Stimulated activated naive CD4-positive, alpha-beta T cell (primary cell): ENCODE results near the gene FOXD4L3.
"Not testable (repeated sequence)": the region's sequence is repeated elsewhere in the genome, so short reads cannot be mapped to it uniquely, and the experiment has no call there.

Source experiments
- DNase-seq, 6 experiments: peaks; one replicate each; lab custom pipeline; 2025; lab: John Stamatoyannopoulos, UW

The FOXD4L3 gene

GRCh38 chr9:68302567-68302966, at the start of gene FOXD4L3:
TSS of gene FOXD4L3 (plus strand) at chr9:68302867. CDS start at chr9:68302952, 85 bp downstream.
- DNase-seq: not testable (repeated sequence)

- DNase-seq: not testable (repeated sequence)
Observed at GRCh38 chr9:68281041-68281440, 21.6 kb upstream of the FOXD4L3 start.

DNA sequence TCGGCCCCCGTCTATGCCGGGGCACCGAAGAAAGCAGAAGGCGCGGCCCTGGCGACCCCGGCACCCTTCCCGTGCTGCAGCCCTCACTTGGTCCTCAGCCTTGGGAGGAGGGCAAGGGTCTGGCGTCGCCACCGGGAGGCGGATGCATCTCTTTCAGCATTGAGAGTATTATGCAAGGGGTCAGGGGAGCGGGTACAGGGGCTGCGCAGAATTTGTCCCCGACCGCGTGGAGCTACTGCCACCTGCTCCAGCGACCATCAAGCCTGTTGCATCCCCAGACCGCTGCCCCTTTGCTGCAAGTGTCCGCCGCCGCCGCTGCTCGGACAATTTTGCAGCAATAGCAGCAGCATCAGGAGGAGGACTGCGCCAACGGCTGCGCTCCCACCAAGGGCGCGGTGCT, 1.1 kb downstream of the FOXD4L3 start:
- not testable (repeated sequence) for DNase-seq

GRCh38 chr9:68304212-68304611, 1.5 kb downstream of the FOXD4L3 start:
- DNase-seq: not testable (repeated sequence)

DNA sequence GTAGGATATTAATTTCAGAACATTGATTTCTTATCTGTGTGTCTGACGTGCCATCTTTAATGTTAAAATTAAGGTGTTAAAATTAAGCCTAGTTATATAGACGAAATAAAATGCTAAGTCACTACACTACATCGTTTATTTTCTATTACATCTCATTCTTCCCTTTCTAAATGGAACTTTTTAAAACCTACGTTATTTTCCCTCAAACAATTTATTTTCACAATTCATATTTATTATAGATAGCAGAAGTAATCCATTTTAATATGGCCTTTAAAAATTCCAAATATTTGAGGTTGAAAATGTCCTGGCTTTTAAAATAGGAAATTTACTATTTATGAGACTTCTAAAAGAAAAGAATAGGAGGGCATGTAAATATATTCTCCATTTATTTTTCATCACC, 2.1 kb downstream of the FOXD4L3 start:
- DNase-seq: not testable (repeated sequence)

- DNase-seq: not testable (repeated sequence)
Observed at GRCh38 chr9:68305680-68306285, 3.1 kb downstream of the FOXD4L3 start.

DNA sequence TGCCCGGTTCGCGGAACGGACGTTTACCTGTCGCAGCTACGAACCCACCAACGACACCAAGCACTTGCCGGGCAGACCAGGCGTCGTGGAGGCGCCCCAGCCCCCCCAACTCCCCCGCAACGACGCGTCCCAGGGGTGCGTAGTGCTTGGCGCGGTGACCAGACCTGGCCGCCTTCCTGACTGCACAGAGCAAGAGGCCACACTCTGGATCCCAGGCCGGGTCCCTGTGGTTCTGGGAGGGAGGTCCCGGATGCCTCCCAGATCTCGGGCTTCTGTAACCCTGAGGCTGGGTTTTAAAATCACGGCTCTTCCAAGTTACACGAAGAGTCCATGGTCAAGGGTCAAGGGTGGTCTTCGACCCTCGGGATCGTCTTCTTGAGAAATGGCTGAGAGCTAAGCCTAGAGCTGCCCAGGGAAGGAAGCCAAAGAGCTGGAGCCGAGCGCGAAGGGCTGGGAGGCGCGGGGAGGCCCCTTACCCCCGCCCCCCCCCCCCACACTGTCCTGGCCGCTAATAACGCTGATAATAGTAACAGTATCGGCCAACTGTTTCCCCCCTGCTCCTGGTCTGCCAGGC, 3.8 kb downstream of the FOXD4L3 start:
- DNase-seq: not testable (repeated sequence)

GRCh38 chr9:68307127-68307526, 4.5 kb downstream of the FOXD4L3 start:
- DNase-seq: not testable (repeated sequence)

DNA sequence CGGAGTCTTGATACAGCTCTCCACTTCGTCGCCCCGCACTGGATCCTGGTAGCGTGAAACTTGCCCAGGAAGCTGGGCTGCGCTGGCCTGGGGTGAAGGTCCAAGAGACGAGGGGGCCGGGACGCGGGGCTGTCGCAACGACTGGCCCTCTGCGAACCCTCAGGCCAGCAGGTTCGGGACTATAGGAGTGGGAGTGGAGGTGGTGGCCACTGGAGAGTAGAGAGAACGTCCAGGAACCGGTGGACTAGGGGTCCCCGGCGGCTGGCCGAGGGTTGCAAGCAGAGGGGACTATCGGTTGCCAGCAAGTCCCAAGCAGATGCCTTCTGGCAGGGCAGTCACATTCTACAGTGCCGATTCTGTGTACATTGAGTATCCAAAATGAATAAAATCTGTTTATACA, 5.0 kb downstream of the FOXD4L3 start:
- DNase-seq: not testable (repeated sequence)

GRCh38 chr9:68311208-68311607, 8.5 kb downstream of the FOXD4L3 start:
- DNase-seq: not testable (repeated sequence)

DNA sequence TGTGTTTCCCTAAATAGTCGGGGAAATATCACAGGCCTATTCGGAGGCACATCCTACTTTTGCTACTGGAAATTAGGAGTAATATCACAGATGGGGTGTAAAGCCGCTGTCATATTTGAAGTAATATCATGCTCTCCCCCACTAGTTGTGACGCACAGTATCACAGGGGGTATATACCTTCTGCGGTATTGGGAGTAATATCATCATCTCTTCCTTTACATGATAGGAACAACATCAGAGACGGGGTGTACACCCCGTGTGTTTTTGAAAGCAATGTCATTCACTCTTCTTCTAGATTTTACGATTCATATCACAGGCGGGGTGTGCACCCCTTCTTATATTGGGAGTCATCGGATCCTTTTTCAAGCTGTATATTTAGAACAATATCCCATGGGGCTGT, 15.5 kb downstream of the FOXD4L3 start:
- not testable (repeated sequence) for DNase-seq

DNA sequence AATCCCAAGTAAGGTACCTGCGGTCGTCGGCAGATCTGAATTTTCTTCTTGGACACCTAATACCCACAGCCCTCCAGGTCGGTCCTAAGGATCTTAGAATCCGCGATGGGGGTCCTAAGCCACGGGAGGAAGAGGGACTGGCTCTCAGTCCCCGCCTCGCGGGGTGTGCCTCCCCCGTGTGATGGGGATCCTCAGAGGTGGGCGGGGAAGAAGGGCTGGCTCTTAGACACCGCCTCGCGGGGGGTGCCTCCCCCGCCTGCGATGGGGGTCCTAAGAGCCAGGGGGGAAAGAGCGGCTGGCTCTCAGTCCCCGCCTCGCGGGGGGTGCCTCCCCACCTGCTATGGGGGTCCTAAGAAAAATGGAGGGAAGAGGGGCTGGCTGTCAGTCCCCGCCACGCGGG, 21.1 kb downstream of the FOXD4L3 start:
- DNase-seq: not testable (repeated sequence)

DNA sequence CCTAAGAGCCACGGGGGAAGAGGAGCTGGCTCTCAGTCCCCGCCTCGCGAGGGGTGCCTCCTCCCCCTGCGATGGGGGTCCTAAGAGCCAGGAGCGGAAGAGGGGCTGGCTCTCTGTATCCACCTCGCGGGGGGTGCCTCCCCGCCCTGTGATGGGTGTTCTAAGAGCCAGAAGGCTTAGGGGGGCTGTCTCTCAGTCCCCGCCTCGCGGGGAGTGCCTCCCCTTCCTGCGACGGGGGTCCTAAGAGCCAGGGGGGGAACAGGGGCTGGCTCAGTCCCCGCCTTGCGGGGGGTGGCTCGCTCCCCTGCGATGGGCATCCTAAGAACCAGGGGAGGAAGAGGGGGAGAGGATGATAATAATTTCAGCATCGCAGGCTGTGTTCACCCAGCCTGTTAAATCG, 21.9 kb downstream of the FOXD4L3 start:
- not testable (repeated sequence) for DNase-seq

GRCh38 chr9:68329106-68329505, 26.4 kb downstream of the FOXD4L3 start:
- not testable (repeated sequence) for DNase-seq

DNA sequence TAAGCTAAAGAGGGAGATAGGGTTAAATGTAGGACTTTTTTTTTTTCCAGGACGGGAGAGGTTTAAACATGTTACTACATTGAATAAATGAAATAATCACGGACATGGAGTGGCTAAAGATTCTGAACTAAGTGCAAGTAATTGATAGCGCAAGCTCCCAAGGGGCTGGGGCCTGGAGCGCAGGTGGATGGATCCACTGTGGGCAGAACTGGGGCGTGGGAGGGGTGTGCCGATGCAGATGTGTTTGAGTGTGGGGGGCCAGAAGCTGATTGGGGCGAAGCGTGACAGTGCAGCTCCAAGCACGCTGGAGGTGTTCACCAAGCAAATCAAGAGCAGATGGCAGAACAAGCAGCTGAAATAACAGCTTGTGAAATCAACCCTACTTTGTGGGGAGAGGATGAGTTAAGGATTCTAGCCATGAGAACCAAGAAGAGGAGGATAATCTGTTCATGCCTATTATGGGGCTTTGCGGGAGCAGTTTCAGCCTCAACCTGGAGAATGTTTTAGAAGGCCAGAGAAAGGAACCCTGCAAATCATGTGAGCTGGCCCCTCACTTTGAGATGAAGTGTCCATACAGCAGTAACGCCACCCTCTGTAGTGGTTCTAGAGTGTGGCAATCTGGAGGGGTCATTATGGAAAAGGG, 28.0 kb downstream of the FOXD4L3 start:
- DNase-seq: not testable (repeated sequence)

GRCh38 chr9:68332122-68332521, 29.5 kb downstream of the FOXD4L3 start:
- DNase-seq: not testable (repeated sequence)

DNA sequence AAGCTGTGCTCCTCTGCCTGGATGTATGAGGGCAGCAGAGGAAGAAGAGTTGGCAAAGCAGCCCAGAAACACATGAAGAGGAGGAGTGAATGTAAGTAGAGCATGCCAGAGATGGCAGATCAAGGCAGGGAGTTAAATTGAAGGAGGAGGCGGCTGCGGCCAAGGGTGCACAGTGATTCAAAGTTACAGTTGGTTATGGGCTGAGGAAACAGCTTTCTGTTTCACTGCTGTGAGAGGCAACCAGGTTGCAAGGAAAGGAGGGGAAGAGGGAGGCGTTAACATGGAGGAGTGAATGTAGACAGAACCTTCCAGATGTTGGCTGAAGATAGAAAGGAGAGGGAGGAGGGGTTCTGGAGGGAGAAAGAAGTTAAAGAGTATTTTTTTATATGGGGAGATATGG, 33.3 kb downstream of the FOXD4L3 start:
- DNase-seq: not testable (repeated sequence)

- not testable (repeated sequence) for DNase-seq
Observed at GRCh38 chr9:68336639-68337339, 34.1 kb downstream of the FOXD4L3 start.

- not testable (repeated sequence) for DNase-seq
Observed at GRCh38 chr9:68338000-68338399, 35.3 kb downstream of the FOXD4L3 start.

DNA sequence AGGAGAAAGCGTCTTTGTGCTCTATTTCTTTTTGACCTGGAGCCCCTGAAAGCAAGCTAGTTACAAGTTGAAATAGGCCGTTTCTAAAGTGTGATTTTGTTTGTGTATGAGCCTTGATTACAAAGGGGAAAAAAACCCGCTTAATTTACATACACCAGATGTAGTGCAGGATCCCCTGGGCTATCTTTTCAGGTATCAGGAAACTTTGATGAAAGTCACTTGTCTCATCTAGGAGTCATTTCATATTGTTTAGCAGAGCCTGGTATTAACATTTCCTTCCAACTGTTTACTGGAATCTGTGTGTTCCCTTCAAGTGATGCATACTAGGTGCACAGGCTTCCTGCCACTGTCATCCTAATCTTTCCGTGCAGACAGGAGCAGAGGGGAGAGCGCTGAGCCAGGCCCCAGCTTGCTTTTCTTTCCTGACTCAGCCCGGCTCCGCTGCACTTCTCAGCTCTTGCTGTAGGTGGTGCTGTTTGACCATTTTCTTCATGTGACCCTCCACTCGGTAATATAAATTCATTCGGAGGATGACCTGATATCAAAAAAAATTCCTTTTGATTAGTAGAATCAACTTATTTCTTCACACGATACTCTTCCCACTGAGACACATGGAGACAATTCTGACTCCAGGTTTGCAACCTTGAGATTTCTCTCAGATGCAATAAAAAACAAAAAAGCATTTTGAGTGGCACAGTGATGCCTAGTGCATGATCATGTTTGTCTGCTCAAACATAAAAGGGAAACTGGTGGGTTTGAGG, 39.8 kb downstream of the FOXD4L3 start:
- not testable (repeated sequence) for DNase-seq

DNA sequence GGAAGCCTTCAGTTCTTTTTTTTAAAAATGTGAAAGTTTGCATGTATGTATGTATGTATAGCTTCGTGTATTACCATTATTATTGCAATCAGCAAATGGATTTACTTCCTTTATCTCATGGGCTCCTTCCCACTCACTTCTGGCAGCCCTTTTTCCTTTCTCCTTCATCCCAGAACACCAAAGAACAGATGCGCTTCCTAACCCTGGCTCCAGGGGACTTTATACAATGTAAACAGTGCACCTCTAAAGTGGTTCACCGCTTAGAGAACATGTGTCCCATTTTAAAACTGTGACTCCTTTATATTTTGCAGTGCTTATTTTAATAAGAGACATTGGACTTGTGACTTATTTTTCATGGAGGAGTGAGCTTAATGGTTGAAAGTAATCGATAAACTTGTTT, 40.6 kb downstream of the FOXD4L3 start:
- not testable (repeated sequence) for DNase-seq

DNA sequence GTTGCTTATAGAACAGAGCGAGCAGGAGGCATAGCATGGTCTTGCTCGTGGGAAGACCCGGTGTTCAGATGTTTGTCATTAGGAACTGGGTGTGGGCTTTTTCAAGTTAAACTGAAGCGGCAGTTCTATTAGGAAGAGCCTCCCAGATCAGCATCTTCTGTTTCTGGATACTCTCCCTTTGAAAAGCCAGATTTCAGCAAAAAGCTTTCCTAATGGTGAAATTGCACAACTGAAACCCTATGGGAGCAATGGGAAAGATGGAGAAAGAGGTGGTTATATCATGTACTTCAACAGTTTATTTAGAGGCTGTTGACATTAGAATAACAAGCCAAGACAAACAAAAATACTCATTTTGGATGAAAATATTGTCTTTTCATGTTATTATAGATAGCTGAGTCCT, 41.3 kb downstream of the FOXD4L3 start:
- DNase-seq: not testable (repeated sequence)
